NCI-H69 (cell line): ENCODE data around the gene VPS26B.
"Not testable (repeated sequence)": the region's sequence is repeated elsewhere in the genome, so short reads cannot be mapped to it uniquely, and the experiment has no call there.

Source experiments
- DNase-seq: peaks from one replicate; lab custom pipeline; 2025; lab: John Stamatoyannopoulos, UW

Gene VPS26B

GRCh38 chr11:134258577-134258976 lies 34.1 kb downstream of the VPS26B start:
- no peak for DNase-seq

GRCh38 chr11:134260503-134260902 lies 36.0 kb downstream of the VPS26B start:
- no peak for DNase-seq

GRCh38 chr11:134260983-134261382 lies 36.5 kb downstream of the VPS26B start:
- DNase-seq, result no peak

DNA sequence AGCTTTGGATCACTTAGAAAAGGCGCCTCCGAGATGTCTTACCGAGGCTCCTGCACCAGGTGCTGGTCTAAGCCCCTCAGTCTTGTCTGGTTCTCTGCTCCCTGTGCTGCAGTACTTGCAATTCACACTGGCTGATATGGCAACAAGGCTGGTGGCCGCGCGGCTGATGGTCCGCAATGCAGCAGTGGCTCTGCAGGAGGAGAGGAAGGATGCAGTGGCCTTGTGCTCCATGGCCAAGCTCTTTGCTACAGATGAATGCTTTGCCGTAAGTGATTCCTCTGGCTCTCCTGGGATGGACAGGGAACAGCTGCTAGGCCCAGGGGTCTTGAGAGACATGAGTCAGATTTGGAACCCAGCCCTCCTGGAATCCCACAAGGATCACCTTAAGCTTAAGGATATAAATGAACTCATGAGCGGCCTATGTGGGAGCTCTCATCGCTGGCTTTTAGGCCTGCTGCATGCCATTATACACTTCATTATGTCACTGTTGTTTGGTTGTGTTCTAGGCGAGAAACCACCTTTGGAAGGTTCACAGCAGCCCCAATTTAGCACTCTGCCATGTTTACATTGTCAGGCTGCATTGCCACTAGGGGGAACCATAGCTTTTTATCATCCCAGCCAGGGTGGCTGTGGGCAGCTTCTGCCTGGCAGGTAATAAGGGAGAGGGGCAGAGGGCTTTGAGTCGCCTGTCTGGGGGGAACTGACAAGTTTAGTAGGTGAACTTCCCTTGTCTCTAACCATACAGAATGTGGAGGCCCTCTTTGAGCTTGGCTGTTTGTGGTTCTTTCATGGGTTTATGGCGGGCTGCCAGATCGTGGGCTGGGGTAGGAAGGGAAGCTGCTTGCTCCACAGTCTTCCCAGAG lies 37.4 kb downstream of the VPS26B start:
- peak; percentile 65 for DNase-seq

- no peak for DNase-seq
Observed at GRCh38 chr11:134264966-134265764, 40.7 kb downstream of the VPS26B start.

GRCh38 chr11:134266440-134266839 lies 42.0 kb downstream of the VPS26B start:
- DNase-seq, result no peak

- no peak for DNase-seq
Observed at GRCh38 chr11:134266841-134267251, 42.4 kb downstream of the VPS26B start.

DNA sequence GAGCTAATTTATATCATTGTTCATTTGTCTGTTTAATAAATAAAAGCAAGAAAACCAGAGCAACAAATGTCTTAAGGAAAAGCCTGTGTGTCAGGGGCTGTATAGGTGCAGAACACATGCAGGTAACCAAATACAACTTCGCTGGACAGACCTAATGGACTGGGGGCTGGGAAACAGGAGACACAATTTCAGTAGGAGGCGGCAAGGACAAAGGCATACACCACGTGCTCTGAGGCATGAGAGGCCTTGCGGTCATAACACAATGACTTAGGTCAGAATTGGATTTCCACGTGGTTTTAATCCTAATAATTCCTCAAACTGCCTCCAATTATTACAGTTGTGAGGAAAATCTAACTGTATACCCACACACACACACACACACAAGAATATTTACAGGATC lies 43.0 kb downstream of the VPS26B start:
- DNase-seq, result no peak

- no peak for DNase-seq
Observed at GRCh38 chr11:134267966-134268365, 43.5 kb downstream of the VPS26B start.

GRCh38 chr11:134270250-134270714 lies 45.8 kb downstream of the VPS26B start:
- DNase-seq, result peak; percentile 59

- DNase-seq, result no peak
Observed at GRCh38 chr11:134271978-134272377, 47.5 kb downstream of the VPS26B start.

DNA sequence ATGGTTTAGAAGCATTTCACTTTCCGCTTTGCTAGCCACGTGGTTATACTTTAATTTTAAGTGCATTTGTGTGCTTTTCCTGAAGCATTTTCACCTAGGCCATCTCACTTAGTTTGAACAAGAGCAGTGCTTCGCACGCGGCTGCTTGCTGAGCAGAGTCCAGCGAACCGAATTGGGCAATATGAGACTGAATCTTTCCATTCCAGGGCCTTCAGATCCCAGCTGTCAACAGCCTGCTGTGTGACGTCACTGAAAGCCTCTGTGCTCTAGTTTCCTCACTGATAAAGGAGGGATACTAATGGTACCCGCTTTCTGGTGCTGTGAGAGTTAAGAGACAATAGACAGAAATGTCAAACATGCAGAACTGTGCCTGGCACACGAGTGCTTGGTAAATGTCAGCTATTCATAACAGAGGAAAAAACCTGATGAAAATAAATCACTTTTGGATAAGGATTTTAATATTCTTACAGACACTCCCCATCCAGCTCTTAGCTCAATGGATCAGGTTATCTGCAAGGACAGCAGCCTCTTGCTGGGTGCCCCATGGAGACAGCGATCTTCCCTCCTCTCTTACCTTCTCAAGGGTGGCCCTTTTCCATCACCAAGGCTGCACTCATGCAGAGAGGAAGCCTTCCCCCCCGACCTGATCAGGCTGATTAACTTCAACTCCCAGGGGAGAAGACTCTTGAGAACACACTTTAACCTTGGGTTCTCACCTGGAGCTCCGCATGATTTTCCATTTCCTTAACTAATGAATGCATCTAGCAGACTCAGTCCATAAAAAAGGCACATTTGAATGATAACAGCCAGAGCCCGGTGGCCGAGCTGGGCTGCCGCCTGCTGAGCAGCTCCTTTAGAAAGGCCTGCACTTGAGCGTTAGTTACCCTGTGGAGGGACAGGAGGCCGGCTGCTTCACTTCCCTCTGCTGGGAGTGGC lies 48.2 kb downstream of the VPS26B start:
- DNase-seq, result peak; percentile 49

GRCh38 chr11:134273317-134273712 lies 48.8 kb downstream of the VPS26B start:
- no peak for DNase-seq

- DNase-seq, result no peak
Observed at GRCh38 chr11:134275188-134275533, 50.7 kb downstream of the VPS26B start.

- DNase-seq, result peak; percentile 89
Observed at GRCh38 chr11:134275534-134276395, 51.3 kb downstream of the VPS26B start, which contains the start of gene GLB1L3. Gene GLB1L3, plus strand, starts transcription at chr11:134276379. Its CDS starts 362 bp downstream, at chr11:134276741.

- DNase-seq, result peak; percentile 82
Observed at GRCh38 chr11:134276396-134277182, 52.1 kb downstream of the VPS26B start.

DNA sequence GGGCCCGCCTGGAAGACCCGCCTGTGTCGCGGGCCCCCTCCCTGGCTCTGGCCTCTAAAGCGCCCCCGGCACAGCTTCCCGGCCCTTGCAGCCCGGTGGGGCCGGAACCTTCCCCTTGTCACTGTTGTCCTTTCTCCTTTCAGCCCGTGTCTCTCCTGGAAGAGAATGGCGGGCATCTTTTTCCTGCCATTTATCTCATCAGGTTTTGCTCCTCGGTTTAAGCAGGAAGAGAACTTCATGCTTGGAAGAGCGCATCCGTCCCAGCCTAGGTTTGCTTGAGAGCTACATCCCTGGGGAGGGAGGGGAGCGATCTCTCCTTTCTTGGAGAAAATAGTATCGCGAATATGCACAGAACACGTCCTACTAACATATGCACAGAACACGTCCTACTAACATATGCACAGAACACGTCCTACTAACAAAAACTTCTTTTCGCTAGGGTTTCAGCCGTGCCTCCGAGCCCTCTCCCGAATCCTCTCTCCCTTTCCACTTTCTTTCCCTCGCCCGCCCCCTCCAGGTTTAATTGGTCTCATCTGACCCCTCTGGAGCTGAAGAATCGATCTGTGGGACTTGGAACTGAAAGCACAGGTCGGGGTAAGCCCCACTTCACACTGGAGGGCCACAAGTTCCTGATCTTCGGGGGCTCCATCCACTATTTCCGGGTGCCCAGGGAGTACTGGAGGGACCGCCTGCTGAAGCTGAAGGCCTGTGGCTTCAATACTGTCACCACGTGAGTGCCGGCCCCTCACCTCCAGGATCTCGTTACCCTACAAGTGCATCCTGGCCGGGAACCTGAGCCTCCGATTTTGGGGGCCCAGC lies 52.9 kb downstream of the VPS26B start:
- DNase-seq, result no peak

DNA sequence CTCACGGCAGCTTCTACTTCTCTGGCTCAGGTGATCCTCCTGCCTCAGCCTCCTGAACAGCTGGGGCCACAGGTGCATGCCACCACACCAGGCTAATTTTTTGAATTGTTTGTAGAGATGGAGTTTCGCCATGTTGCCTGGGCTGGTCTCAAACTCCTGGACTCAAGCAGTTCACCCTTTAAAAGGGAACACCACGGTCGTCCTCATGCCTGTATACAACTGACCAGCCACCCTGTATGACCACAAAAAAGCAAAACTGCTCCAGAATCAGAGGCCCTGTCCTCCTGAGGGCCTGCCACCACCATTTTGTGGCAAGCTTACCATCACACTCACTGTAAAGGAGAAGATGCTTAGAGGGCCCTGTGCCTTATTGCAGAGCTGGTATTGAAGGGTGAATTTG lies 53.9 kb downstream of the VPS26B start:
- no peak for DNase-seq

DNA sequence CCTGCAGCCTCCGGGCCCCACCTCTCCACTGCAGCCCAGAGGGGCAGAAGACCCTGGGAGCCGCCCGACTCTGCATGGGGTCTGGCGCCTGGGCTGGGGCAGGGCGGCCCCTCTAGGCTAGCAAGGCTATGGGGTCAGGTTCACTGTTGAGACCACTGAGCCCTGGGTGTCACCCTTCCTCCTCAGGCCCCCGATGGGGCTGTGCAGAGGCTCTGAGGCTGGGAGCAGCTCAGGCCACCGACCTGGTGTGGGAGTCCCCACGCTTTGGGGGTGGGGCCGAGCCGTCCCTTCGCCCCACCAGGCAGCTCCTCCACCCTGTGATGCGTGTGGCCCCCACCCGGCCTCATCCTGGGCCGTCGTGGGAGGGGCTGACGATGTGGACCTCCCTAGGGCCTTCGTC lies 57.2 kb downstream of the VPS26B start:
- DNase-seq, result not testable (repeated sequence)
